Purkinje cell (primary cell): ENCODE data around the gene NPC1L1. TPM values are rescaled to one million over a fixed set of nuclear protein-coding genes. Genes with fewer than 3 reads are reported as not detected.

Experiments
- polyA plus RNA-seq: library from polyadenylated mRNA; unstranded; fragments of >200 nt; fragmentation: Nextera tagmentation; gene quantifications from 2 replicates; pipeline ENCODE4 v1.2.1, GENCODE V29; 2014

NPC1L1 gene, protein sequence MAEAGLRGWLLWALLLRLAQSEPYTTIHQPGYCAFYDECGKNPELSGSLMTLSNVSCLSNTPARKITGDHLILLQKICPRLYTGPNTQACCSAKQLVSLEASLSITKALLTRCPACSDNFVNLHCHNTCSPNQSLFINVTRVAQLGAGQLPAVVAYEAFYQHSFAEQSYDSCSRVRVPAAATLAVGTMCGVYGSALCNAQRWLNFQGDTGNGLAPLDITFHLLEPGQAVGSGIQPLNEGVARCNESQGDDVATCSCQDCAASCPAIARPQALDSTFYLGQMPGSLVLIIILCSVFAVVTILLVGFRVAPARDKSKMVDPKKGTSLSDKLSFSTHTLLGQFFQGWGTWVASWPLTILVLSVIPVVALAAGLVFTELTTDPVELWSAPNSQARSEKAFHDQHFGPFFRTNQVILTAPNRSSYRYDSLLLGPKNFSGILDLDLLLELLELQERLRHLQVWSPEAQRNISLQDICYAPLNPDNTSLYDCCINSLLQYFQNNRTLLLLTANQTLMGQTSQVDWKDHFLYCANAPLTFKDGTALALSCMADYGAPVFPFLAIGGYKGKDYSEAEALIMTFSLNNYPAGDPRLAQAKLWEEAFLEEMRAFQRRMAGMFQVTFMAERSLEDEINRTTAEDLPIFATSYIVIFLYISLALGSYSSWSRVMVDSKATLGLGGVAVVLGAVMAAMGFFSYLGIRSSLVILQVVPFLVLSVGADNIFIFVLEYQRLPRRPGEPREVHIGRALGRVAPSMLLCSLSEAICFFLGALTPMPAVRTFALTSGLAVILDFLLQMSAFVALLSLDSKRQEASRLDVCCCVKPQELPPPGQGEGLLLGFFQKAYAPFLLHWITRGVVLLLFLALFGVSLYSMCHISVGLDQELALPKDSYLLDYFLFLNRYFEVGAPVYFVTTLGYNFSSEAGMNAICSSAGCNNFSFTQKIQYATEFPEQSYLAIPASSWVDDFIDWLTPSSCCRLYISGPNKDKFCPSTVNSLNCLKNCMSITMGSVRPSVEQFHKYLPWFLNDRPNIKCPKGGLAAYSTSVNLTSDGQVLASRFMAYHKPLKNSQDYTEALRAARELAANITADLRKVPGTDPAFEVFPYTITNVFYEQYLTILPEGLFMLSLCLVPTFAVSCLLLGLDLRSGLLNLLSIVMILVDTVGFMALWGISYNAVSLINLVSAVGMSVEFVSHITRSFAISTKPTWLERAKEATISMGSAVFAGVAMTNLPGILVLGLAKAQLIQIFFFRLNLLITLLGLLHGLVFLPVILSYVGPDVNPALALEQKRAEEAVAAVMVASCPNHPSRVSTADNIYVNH (N-terminal part only)
- polyA plus RNA-seq = not detected in 2 replicates

DNA sequence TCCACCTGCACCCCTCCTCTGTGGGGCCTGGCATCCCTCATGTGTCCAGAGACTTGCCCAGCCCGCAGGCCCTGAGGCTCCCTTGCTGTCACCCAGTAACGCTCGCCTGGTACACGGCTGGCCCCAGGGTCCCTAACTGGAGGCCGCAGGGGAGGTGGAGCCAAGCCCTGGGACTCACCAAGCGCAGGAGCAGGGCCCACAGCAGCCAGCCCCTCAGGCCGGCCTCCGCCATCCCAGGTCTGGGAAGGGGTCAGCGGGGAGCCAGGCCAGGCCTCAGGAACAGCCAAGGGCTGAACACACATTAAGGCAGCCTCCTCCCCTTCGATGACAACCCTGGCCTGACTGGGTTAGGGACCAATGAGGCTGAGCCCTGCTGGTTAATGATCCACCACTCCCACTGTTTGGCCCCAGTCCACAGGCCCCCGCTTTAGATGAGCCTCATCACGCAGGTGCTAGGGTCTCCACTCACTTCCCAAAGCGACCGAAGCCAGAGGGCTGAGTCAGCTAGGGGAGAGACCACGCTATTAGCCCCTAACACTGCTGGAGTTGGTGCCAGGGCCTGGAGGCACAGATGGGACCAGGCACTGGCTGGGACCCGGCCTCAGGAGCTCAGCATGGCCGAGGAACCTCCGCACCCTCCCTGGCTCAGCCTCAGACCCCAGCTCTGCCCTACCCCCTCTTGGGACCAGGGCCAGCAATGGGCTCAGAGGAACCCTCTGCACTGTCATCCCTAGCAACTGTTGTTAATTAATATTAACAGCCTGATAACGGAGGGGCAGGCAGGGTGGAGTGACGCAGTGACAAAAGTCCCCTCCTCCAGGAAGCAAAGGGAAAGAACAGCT lies at the start of gene NPC1L1:
Gene NPC1L1, minus strand, starts transcription at position 303 of the 842 bp plus-strand sequence. Its CDS starts 71 bp downstream, at position 232.

GRCh38 chr7:44581879-44582603 lies 40.9 kb upstream of the NPC1L1 start, which contains the start of gene TMED4:
TSS of gene TMED4 (minus strand) at chr7:44582231. CDS start at chr7:44582206, 25 bp downstream.

DNA sequence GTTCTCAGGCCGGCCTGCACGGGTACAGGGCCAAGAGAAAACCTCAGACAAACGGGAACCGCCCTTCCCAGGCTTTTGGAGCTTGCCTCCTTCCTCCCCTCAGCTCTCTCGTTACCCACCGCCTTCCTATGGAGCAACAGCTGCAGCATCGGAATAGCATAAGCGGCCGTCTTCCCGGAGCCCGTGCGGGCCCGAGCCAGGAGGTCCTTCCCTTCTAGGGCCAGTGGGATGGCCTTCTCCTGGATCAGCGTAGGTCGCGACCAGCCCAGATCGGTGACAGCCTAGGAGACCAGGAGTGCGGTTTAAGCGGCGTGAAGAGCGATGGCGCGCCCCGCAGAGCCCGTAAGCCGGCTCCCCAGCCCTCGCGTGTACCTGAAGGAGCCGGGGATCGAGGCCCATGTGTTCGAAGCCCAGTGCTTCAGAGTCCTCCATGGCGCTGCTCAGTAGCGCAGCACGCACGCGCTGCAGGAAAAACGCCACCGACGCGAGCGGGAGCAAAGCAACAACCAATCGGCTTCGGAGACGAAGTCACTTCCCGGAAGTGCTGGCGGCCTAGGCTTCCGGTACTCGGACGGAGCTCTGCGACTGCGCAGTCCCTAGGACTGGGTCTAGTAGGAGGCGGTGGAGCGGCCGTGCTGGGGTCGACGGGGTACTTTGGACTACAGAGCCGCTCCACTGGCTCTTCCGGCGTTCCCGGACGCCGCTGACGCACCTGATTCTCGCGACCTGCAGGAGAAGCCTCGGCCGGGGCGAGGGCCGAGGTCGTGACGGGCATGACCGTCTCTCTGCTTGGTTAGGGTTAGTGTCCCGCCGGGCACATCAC lies 32.5 kb upstream of the NPC1L1 start, which contains the start of gene DDX56:
Gene DDX56, minus strand, starts transcription at position 445 of the 823 bp plus-strand sequence. Its CDS starts 13 bp downstream, at position 432.

DNA sequence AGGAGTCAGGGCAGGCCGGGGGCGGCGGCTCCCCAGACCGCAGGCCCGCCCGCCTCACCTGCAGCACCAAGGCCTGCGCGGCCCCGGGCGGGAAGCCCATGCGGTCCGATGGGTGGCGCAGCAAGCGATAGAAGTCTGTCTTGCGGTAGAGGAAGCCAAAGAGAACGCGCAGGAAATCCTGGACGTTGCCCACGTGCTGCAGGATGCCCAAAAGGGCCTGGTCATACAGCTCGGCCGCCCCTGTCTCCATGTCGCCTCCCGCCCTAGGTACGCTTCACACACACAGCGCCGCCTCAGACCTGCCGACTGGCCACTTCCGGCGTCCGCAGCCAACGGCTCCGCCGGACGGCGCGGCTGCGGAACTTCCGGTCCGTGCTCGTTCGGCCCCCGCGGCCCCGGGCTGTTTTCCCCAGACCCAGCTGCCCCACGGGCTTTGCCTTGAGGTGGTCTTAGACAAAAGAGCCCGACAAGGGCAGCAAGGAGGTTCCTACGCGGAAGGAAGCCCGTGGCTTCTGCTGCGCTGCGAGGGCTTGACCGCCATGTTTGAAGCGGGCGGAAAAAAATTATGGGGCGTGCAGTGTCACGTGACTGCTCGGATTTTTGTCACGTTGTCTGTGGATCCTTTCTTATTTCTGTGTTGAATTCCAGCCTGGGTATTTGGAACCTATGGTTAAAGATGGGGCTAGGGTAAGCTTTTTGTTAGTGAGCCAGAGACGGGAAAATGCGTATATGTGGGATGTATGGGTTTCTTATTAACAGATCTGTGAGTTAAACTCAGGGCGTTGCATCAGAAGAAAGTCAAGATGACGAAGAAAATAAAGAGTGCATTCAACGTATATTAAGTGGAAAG lies 50.6 kb downstream of the NPC1L1 start, which contains the start of gene NUDCD3:
Gene NUDCD3, minus strand, starts transcription at position 308 of the 850 bp plus-strand sequence. Its CDS starts 58 bp downstream, at position 250.

Other genes with a start within 250 kb of the NPC1L1 start
- gene CAMK2B, start 215.7 kb downstream of the NPC1L1 start, polyA plus RNA-seq = 164 and 201 TPM in 2 replicates
- 47.2 and 70.8 TPM in 2 replicates for gene NUDCD3, start 50.7 kb downstream of the NPC1L1 start, polyA plus RNA-seq
- gene DDX56, start 32.6 kb upstream of the NPC1L1 start, polyA plus RNA-seq = 19.8 and 20.4 TPM in 2 replicates
- gene TMED4, start 40.9 kb upstream of the NPC1L1 start, polyA plus RNA-seq = 104 and 119 TPM in 2 replicates
- gene OGDH, start 65.3 kb upstream of the NPC1L1 start, polyA plus RNA-seq = 7.4 and 17.3 TPM in 2 replicates
- gene ZMIZ2, start 207.5 kb upstream of the NPC1L1 start, polyA plus RNA-seq = 0.39 and 0.80 TPM in 2 replicates